Ascending aorta (tissue), 2 donors: Measurements from ENCODE around the gene WDR46. TPM values are rescaled to one million over a fixed set of nuclear protein-coding genes. Genes with fewer than 3 reads are reported as not detected.
A peak's percentile ranks its signal among the peaks of the same experiment; 100 is the strongest.
"Not testable (repeated sequence)": the region's sequence is repeated elsewhere in the genome, so short reads cannot be mapped to it uniquely, and the experiment has no call there.

Source experiments
- DNase-seq, 2 donors: peaks; one replicate each; pipeline ENCODE4 v3.0.0-alpha.2; 2019; ENCODE audit warnings: low spot score in 2 of 2
- H3K27ac ChIP-seq, 2 donors: fragments of 200-600 bp; sonication (generic); one replicate each; pipeline ENCODE4 v1.5.1; 2016 to 2017; ENCODE audit warnings: mild to moderate bottlenecking in 1 of 2
- H3K27me3 ChIP-seq: fragments of 200-600 bp; sonication (generic); one replicate; pipeline ENCODE4 v1.5.1; 2017
- H3K36me3 ChIP-seq, 2 donors: fragments of 200-600 bp; sonication (generic); one replicate each; pipeline ENCODE4 v1.5.1; 2016
- H3K4me1 ChIP-seq, 2 donors: fragments of 200-600 bp; sonication (generic); one replicate each; pipeline ENCODE4 v1.5.1; 2016 to 2017; ENCODE audit warnings: mild to moderate bottlenecking in 1 of 2
- H3K4me3 ChIP-seq, 2 donors: fragments of 200-600 bp; sonication (generic); one replicate each; pipeline ENCODE4 v1.5.1; 2016 to 2017; ENCODE audit warnings: mild to moderate bottlenecking in 1 of 2
- H3K9me3 ChIP-seq, 2 donors: fragments of 200-600 bp; sonication (generic); one replicate each; pipeline ENCODE4 v1.5.1; 2016
- CTCF ChIP-seq, 3 experiments: fragments of 200-600 bp in 2 of 3; fragments of 450-650 bp in 1 of 3; sonication (generic) in 2 of 3; IDR thresholded peaks; one replicate each; pipeline ENCODE4 v1.5.1; 2016 to 2019; ENCODE audit warnings: antibody characterized with exemption in 3 of 3, mild to moderate bottlenecking in 1 of 3, moderate library complexity in 1 of 3
- intact Hi-C: fragments of 100-400 bp; cut with DNase I; formaldehyde crosslinking; loops from one replicate; pipeline ENCODE4 v1.15.1; 2023
- total RNA-seq: library from RNA; depleted of rRNA; stranded (reverse); fragments of >200 nt; gene quantifications from one replicate; pipeline ENCODE4 v1.1.0, GENCODE V29; 2016

The WDR46 gene
- total RNA-seq, 1 donor from 2014 or later = 70.6 TPM

DNA sequence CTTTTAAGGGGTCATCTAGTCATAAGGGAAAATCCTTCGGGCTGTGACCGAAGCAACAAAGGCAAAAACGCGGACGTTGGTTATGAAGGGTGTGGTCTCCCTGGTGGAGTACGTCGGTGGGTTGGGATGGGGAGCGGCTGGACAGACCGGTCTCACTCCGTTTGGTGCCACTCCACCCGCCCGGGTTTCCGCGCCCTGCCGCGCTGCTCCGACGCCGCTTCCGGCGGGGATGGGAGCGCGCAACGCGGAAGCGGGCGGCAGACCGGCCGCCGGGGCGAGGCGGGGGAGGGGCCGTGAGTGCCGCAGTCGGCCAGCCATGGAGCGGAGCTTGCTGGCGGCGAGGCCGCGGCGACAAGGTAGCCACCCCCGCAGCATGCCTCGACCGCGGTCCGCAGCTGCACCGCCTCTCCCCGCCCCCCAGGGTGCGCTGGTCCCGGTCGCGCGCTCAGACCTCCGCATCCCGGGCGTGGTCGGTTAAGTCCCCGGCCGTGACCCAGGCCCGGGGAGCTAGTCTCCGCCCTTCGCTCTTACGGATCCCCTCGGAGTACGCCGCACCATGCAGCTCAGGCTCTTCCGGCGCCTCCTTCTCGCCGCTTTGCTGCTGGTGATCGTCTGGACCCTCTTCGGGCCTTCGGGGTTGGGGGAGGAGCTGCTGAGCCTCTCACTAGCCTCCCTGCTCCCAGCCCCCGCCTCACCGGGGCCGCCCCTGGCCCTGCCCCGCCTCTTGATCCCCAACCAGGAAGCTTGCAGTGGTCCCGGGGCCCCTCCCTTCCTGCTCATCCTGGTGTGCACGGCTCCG is 12.0 kb downstream of the WDR46 start, which contains the start of gene B3GALT4:
Gene B3GALT4, plus strand, starts transcription at position 260 of the 799 bp plus-strand sequence. Its CDS starts 297 bp downstream, at position 557.
- Histone ChIP-seq H3K4me1 (peaks cover 9 to 36% of the 10 kb centered on the region in 2 donors), H3K27me3 (no peaks in the 10 kb centered on the region)
- intact Hi-C loops = loop anchor here (1.0 kb wide), 2 partner anchors 11 to 21 kb away; partner anchors contain the start of gene RGL2

GRCh38 chr6:33276581-33276863 is 12.5 kb downstream of the WDR46 start:
- no peaks in the 10 kb centered on the region for H3K9me3 ChIP-seq
- peaks cover 22 to 42% of the 10 kb centered on the region in 2 donors for H3K36me3 ChIP-seq
- peak overlapping the region; percentile 69 to 80 for H3K4me3 ChIP-seq
- peaks cover 9 to 36% of the 10 kb centered on the region in 2 donors for H3K4me1 ChIP-seq
- no peaks in the 10 kb centered on the region for H3K27me3 ChIP-seq
- TF ChIP-seq CTCF (IDR thresholded peaks at IDR 0.05) = no peak
- intact Hi-C loops = no loop called here
- no peak for DNase-seq
- H3K27ac ChIP-seq = peak overlapping the region; percentile 85 to 93

More for the DNA sequence above, 12.0 kb downstream of the WDR46 start, which contains the start of gene B3GALT4:
- H3K4me3 ChIP-seq = peak within 1 kb of the TSS; percentile 69 to 80
- TF ChIP-seq CTCF (IDR thresholded peaks at IDR 0.05) = peak; percentile 55 to 61 (median 57)
- H3K36me3 ChIP-seq = peaks cover 22 to 42% of the 10 kb centered on the region in 2 donors
- H3K27ac ChIP-seq = peak within 1 kb of the TSS; percentile 85 to 93
- peak in 1 of 2 donors; percentile 84 for DNase-seq
- no peaks in the 10 kb centered on the region for H3K9me3 ChIP-seq

DNA sequence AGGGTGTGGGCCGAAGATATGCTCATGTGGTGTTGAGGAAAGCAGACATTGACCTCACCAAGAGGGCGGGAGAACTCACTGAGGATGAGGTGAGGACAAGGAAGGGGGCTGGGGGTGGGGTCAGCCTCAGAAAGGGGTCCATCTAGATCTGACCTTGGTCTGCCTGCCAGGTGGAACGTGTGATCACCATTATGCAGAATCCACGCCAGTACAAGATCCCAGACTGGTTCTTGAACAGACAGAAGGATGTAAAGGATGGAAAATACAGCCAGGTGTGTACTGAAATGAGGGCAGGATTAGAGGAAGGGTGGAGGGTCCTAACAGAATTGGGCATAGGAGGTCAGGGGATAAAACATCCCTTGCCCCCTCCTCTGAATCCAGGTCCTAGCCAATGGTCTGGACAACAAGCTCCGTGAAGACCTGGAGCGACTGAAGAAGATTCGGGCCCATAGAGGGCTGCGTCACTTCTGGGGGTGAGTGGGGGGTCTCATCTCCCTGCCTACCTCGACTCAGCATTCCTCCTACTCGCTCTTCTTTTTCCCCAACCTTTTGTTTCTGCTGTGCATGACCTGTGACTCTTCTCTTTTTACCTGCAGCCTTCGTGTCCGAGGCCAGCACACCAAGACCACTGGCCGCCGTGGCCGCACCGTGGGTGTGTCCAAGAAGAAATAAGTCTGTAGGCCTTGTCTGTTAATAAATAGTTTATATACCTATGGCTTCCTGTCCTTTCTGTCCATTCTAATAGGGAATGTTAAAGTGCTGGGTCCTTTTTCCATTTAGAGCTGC is 13.1 kb downstream of the WDR46 start:
- peak overlapping the region; percentile 85 to 93 for H3K27ac ChIP-seq
- H3K9me3 ChIP-seq, intact Hi-C loops, H3K27me3 ChIP-seq, DNase-seq: not testable (repeated sequence)
- H3K36me3 ChIP-seq = peaks cover 22 to 42% of the 10 kb centered on the region in 2 donors
- peaks cover 9 to 39% of the 10 kb centered on the region in 2 donors for H3K4me1 ChIP-seq
- H3K4me3 ChIP-seq = peak overlapping the region; percentile 69 to 80

DNA sequence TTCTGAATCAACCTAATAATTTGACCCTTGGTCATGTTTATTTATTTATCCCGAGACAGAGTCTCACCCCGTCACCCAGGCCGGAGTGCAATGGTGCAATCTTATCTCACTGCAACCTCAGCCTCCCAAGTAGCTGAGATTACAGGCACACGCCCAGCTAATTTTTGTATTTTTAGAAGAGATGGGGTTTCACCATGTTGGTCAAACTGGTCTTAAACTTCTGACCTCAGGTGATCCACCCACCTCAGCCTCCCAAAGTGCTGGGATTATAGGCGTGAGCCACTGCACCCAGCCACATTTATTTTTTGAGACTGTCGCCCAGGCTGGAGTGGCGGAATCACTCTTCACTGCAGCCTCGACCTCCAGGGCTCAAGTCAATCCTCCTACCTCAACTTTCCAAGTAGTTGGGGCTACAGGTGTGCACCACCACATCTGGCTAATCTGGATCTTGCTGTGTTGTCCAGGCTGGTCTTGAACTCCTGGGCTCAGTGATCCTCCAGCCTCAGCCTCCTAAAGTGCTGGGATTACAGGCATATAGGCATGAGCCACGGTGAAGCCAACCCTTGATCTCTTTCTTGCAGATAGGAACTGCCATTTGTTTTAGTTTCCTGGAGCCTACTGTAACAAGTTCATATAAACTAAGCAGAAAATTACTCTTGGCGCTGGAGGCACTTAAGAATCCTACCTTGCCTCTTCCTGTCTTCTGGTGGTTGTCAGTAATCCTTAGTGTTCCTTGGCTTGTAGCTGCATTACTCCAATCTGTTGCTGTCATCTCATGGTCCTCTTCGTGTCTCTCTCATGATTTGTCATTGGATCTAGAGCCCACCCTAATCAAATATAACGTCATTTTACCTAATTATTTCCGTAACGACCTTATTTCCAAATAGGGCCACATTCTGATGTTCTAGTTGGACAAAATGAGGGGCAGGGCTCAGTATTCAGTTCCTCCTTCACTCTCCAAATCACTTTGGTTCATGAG is 14.8 kb downstream of the WDR46 start:
- intact Hi-C loops = loop anchor here (2.0 to 5.0 kb wide), 3 partner anchors 117 to 1372 kb away; partner anchors contain the start of genes CUTA, KIFC1 and ZBTB12
- Histone ChIP-seq H3K36me3 (peaks cover 19 to 35% of the 10 kb centered on the region in 2 donors), H3K27me3 (no peaks in the 10 kb centered on the region), H3K9me3 (no peaks in the 10 kb centered on the region), H3K4me1 (peaks cover 9 to 46% of the 10 kb centered on the region in 2 donors), H3K4me3 (no peak overlapping the region), H3K27ac (no peak overlapping the region)
- TF ChIP-seq CTCF (IDR thresholded peaks at IDR 0.05) = no peak
- no peak for DNase-seq

GRCh38 chr6:33273129-33273923 is 15.7 kb downstream of the WDR46 start:
- peaks cover 22 to 44% of the 10 kb centered on the region in 2 donors for H3K36me3 ChIP-seq
- peaks cover 9 to 46% of the 10 kb centered on the region in 2 donors for H3K4me1 ChIP-seq
- intact Hi-C loops = loop anchor here (2.0 to 5.0 kb wide), 3 partner anchors 117 to 1371 kb away; partner anchors contain the start of genes CUTA, KIFC1 and ZBTB12

More at GRCh38 chr6:33273129-33273923, 15.7 kb downstream of the WDR46 start:
- Histone ChIP-seq H3K27ac (peak overlapping the region in 1 of 2 donors; percentile 91), H3K27me3 (no peaks in the 10 kb centered on the region), H3K9me3 (no peaks in the 10 kb centered on the region), H3K4me3 (peak overlapping the region in 1 of 2 donors; percentile 71)
- TF ChIP-seq CTCF (IDR thresholded peaks at IDR 0.05) = no peak
- DNase-seq = no peak
